ENCODE measurements around the gene KCNJ13. TPM values are rescaled to one million over a fixed set of nuclear protein-coding genes. Genes with fewer than 3 reads are reported as not detected.
"Not testable (repeated sequence)": the region's sequence is repeated elsewhere in the genome, so short reads cannot be mapped to it uniquely, and the experiment has no call there.

KCNJ13 gene
- total and polyA plus RNA-seq, 5 experiments from 2014 or later = 0.08 to 0.33 TPM; not detected in 3

DNA sequence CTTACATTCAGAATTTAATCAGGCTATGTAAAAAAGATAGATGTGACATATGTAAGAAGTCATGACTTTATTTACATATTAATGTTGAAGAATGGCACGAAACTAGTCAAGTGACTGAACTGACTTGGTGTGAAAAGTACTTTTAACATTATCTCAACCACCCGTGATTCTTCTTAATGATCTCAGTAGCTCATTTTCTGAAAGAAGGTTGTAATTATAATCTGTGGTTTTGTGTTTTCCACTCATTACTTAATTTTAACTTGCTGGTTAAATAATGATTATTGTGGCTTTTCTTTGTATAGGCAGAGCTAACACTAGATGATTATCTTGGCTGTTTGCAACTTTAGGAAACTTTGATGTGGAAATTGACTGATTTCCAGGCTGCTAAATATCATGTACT lies 18.5 kb downstream of the KCNJ13 start:
- Mint-ChIP-seq H3K27me3 (no peaks in the 10 kb centered on the region), H3K36me3 (peaks cover 4 to 69% (median 6%) of the 10 kb centered on the region in 3 donors), H3K9me3 (no peaks in the 10 kb centered on the region), H3K27ac (peak overlapping the region in 4 of 10 donors; percentile 4 to 37 (median 18)), H3K4me3 (no peak overlapping the region), H3K4me1 (peaks cover 0 to 15% (median 13%) of the 10 kb centered on the region in 4 donors)
- no peak for DNase-seq
- POLR2A ChIA-PET = interaction anchor here (0.6 kb wide), 1 partner anchor 31 kb away, joined by 4 read pairs; no protein-coding TSS in a partner anchor
- no peak for ATAC-seq

DNA sequence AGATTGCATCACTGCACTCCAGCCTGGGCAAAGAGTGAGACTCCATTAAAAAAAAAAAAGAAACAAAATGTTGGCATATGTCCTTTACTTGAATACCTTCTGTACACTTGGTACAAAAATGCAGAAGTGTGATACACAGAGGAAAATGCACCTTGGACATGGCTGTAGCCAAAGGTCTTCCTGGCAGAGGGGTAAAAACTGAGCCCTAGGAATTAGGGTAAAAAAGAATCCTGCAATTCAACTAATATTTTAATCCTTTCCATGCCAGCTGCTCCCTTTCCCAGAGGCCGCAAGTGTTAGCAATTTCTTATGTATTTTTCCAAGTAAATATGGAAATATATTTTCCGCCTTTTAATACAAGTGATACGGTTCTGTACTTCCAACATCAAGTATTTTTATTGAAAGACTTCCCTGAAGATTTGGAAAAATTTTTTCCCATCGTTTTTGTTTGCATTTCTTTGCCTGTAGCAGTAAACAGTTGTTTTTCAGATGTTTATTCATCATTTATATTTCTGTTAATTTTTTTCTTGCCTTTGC lies 26.2 kb downstream of the KCNJ13 start:
- ATAC-seq (no peak), DNase-seq (no peak)
- POLR2A ChIA-PET = no interaction called here
- peak overlapping the region in 1 of 10 donors; percentile 57 for H3K27ac Mint-ChIP-seq
- peaks cover 0 to 2% (median 0%) of the 10 kb centered on the region in 4 donors for H3K4me1 Mint-ChIP-seq
- H3K4me3 Mint-ChIP-seq = no peak overlapping the region
- H3K36me3 Mint-ChIP-seq = peaks cover 7 to 71% (median 25%) of the 10 kb centered on the region in 3 donors
- no peaks in the 10 kb centered on the region for H3K27me3 Mint-ChIP-seq
- no peaks in the 10 kb centered on the region for H3K9me3 Mint-ChIP-seq

DNA sequence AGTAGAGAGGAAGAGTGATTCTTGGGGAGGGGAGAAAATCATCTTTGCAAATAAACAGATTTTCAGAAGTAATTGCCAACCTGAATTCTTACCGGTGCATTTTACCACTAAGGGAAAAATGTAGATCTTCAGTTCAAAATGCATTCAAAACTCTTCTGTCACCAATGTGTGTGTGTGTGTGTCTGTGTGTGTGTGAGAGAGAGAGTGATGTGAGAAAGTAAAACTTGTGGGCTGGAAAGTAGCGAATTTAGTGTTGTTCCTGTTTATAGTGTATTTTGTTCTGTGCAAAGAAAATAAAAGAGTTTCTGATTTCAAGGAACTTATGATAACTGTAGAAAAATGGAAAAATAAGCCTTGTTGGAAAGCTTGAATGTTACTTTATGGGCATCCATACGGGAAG lies 27.0 kb downstream of the KCNJ13 start:
- H3K27ac Mint-ChIP-seq = peak overlapping the region in 2 of 10 donors; percentile 26 to 48
- H3K4me1 Mint-ChIP-seq = peaks cover 0 to 2% (median 0%) of the 10 kb centered on the region in 4 donors
- no peaks in the 10 kb centered on the region for H3K27me3 Mint-ChIP-seq
- no peak for DNase-seq
- no peaks in the 10 kb centered on the region for H3K9me3 Mint-ChIP-seq
- POLR2A ChIA-PET = no interaction called here
- ATAC-seq = no peak
- H3K36me3 Mint-ChIP-seq = peaks cover 7 to 75% (median 25%) of the 10 kb centered on the region in 3 donors
- no peak overlapping the region for H3K4me3 Mint-ChIP-seq

DNA sequence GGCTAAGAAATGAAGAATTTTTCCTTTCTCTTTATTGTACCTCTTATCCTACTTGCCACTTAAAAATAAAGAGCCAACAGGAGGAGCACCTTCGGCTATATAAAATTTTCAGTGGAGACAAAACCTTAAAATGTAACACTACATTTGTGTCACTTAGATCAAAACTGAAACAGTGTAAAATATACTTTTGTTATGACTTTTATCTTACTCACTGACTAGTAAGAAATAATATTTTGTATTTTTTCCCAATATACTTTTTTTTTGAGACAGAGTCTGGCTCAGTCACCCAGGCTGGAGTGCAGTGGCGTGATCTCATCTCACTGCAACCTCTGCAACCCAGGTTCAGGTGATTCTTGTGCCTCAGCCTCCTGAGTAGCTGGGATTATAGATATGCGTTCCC lies 28.3 kb downstream of the KCNJ13 start:
- H3K36me3 Mint-ChIP-seq = peaks cover 7 to 64% (median 25%) of the 10 kb centered on the region in 3 donors
- ATAC-seq = no peak

DNA sequence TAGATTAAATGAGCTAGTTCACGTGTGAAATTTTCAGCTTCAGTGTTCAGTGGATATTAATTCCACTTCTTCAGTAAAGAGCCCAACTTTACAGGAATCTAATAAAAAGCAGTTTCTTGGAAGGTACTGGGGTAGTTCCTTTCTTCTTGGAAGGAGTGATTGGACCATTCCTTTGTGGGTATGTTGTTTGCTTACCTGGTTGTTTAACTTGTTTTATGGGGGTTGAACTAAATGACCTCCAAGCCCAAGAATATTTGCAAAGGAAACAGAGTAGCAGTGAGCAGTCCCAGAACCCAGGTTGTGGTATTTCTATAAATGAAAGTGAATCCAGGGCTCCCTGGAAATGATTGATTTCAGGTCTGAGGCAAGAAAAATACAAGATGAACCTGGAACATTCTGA lies 31.4 kb downstream of the KCNJ13 start:
- Mint-ChIP-seq H3K4me3 (peak overlapping the region in 1 of 10 donors; percentile 12), H3K36me3 (peaks cover 7 to 49% (median 20%) of the 10 kb centered on the region in 3 donors), H3K4me1 (peaks cover 6 to 11% (median 7%) of the 10 kb centered on the region in 4 donors), H3K27ac (no peak overlapping the region), H3K9me3 (no peaks in the 10 kb centered on the region), H3K27me3 (no peaks in the 10 kb centered on the region)
- no peak for DNase-seq
- no peak for ATAC-seq
- POLR2A ChIA-PET = no interaction called here

More for the DNA sequence above, 28.3 kb downstream of the KCNJ13 start:
- no peak overlapping the region for H3K4me3 Mint-ChIP-seq
- peak overlapping the region in 1 of 10 donors; percentile 48 for H3K27ac Mint-ChIP-seq
- POLR2A ChIA-PET = no interaction called here
- H3K4me1 Mint-ChIP-seq = peaks cover 0 to 5% (median 3%) of the 10 kb centered on the region in 4 donors
- no peaks in the 10 kb centered on the region for H3K27me3 Mint-ChIP-seq
- DNase-seq = no peak
- H3K9me3 Mint-ChIP-seq = no peaks in the 10 kb centered on the region

DNA sequence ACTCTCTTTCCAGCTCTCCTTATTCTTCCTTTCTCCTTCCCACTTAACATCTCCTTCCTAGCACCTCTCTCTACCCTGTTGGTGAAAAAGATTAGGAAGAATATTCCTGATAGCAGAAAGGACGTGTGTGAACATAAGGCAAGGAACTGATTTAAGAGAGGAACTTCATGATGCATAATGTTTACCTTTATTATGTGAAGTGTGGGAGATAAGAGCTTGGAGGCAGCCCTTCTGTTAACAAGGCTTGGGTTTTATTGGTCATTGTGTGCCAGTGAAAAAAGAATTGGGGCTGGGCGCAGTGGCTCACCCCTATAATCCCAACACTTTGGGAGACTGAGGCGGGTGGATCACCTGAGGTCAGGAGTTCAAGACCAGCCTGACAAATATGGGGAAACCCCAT lies 34.4 kb downstream of the KCNJ13 start:
- POLR2A ChIA-PET = no interaction called here
- peaks cover 7 to 12% (median 8%) of the 10 kb centered on the region in 4 donors for H3K4me1 Mint-ChIP-seq
- H3K27me3 Mint-ChIP-seq = no peaks in the 10 kb centered on the region
- no peaks in the 10 kb centered on the region for H3K9me3 Mint-ChIP-seq
- ATAC-seq (no peak), DNase-seq (no peak)
- peak overlapping the region in 3 of 10 donors; percentile 24 to 87 (median 28) for H3K27ac Mint-ChIP-seq
- no peak overlapping the region for H3K4me3 Mint-ChIP-seq
- H3K36me3 Mint-ChIP-seq = peaks cover 5 to 44% (median 7%) of the 10 kb centered on the region in 3 donors

DNA sequence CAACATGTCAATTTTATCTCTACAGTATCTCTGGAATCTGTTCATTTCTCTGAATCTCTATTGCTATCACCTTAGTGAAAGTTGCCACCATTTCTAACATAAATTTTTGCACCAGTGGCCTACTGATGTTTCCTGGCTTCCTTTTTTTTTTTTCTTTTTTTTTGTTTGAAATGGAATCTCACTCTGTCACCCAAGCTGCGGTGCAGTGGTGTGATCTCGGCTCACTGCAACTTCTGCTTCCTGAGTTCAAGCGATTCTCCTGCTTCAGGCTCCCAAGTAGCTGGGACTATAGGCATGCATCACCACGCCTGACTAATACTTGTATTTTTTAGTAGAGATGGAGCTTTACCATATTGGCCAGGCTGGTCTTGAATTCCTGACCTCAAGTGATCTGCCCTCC lies 35.1 kb downstream of the KCNJ13 start:
- ATAC-seq (no peak), DNase-seq (no peak)
- Mint-ChIP-seq H3K27me3 (no peaks in the 10 kb centered on the region), H3K36me3 (peaks cover 5 to 49% (median 8%) of the 10 kb centered on the region in 3 donors), H3K9me3 (no peaks in the 10 kb centered on the region), H3K27ac (peak overlapping the region in 3 of 10 donors; percentile 9 to 27 (median 24)), H3K4me1 (peaks cover 7 to 12% (median 8%) of the 10 kb centered on the region in 4 donors), H3K4me3 (no peak overlapping the region)
- POLR2A ChIA-PET = no interaction called here

DNA sequence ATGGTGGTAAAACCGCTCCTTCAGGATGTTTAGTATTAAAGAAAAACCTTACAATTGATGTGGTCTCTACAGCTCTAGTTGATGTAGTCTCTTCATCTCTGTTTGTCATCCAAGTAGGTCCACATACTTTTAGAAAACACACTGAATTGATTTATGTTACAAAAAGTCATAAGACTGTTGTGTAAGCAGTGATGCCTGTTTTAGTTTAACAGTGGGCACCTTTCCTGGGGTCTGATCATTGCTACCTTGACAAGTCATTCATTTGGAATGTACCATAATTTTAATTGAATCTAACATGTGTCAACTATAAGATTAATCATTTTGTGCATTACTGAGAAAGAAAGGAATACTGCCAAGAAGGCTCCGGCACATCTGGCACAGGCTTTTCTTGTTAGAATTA lies 44.9 kb downstream of the KCNJ13 start:
- ATAC-seq (no peak), DNase-seq (no peak)
- peaks cover 8 to 79% (median 30%) of the 10 kb centered on the region in 3 donors for H3K36me3 Mint-ChIP-seq
- H3K27ac Mint-ChIP-seq = peak overlapping the region in 3 of 10 donors; percentile 15 to 49 (median 37)
- no peaks in the 10 kb centered on the region for H3K27me3 Mint-ChIP-seq
- no peaks in the 10 kb centered on the region for H3K9me3 Mint-ChIP-seq
- peaks cover 16 to 31% (median 25%) of the 10 kb centered on the region in 4 donors for H3K4me1 Mint-ChIP-seq
- POLR2A ChIA-PET = no interaction called here
- no peak overlapping the region for H3K4me3 Mint-ChIP-seq

DNA sequence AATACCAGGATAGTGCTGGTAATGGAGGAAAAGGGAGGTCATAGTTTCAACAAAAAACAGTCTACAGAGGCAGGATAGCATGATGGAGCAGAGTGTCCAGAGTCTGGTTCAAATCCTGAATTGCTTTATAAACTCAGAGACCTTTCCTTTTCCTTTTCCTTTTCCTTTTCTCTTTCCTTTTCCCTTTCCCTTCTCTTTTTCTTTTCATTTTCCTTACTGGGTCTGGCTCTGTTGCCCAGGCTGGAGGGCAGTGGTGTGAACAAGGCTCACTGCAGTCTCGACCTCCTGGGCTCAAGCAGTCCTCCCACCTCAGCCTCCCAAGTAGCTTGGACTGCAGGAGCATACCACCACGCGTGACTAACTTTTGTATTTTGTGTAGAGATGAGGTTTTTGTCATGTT lies 47.6 kb downstream of the KCNJ13 start:
- no peaks in the 10 kb centered on the region for H3K27me3 Mint-ChIP-seq

DNA sequence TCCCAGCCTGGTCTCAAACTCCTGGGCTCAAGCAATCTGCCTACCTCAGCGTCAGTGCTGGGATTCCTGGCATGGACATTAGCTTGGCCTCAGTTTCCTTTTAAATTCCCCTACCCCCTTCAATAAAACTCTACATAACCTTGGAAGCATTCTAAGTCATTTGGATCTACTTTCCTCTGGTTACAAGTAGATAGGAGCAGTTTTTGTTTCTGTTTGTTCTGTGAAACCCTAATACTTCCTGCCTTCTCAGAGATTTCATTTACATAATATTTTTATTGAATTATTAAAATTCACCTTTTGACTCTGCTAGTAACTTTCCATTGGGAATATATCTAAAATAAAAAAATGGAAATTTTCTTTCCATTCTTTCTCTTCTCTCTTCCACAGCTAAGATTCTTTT lies 53.3 kb downstream of the KCNJ13 start:
- DNase-seq (no peak), ATAC-seq (no peak)
- Mint-ChIP-seq H3K36me3 (peaks cover 21 to 81% (median 42%) of the 10 kb centered on the region in 3 donors), H3K4me1 (peaks cover 30 to 46% (median 42%) of the 10 kb centered on the region in 4 donors), H3K27ac (peak overlapping the region in 3 of 10 donors; percentile 9 to 74 (median 43)), H3K27me3 (no peaks in the 10 kb centered on the region), H3K9me3 (peaks cover 0 to 4% (median 0%) of the 10 kb centered on the region in 9 donors), H3K4me3 (peak overlapping the region in 1 of 10 donors; percentile 44)
- POLR2A ChIA-PET = no interaction called here

More for the DNA sequence above, 47.6 kb downstream of the KCNJ13 start:
- DNase-seq (no peak), ATAC-seq (no peak)
- peak overlapping the region in 2 of 10 donors; percentile 44 to 80 for H3K27ac Mint-ChIP-seq
- H3K4me3 Mint-ChIP-seq = no peak overlapping the region
- no peaks in the 10 kb centered on the region for H3K9me3 Mint-ChIP-seq
- H3K36me3 Mint-ChIP-seq = peaks cover 8 to 85% (median 34%) of the 10 kb centered on the region in 3 donors
- H3K4me1 Mint-ChIP-seq = peaks cover 16 to 35% (median 26%) of the 10 kb centered on the region in 4 donors
- POLR2A ChIA-PET = no interaction called here

DNA sequence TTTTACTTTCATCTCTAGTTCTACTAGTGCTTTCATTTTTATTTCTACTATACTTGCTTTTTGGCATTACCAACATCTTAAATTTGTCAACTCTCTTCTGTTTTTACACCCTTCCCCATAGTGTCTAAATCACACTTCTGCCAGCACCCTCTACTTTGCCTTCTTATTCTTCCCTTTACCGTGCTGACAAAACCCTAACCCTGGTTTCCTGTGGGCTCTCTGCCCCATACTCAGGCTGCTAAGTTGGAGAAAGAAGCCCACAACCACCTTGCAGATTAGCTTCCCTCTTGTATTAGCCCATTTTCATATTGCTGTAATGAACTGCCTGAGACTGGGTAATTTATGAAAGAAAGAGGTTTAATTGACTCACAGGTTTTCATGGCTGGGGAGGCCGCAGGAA lies 54.5 kb downstream of the KCNJ13 start:
- peaks cover 14 to 78% (median 38%) of the 10 kb centered on the region in 3 donors for H3K36me3 Mint-ChIP-seq
- POLR2A ChIA-PET = no interaction called here
- DNase-seq (no peak), ATAC-seq (no peak)
- peaks cover 0 to 4% (median 0%) of the 10 kb centered on the region in 9 donors for H3K9me3 Mint-ChIP-seq
- H3K27me3 Mint-ChIP-seq = no peaks in the 10 kb centered on the region
- peak overlapping the region in 9 of 10 donors; percentile 20 to 78 (median 60) for H3K27ac Mint-ChIP-seq
- peak overlapping the region in 6 of 10 donors; percentile 5 to 41 (median 28) for H3K4me3 Mint-ChIP-seq
- H3K4me1 Mint-ChIP-seq = peaks cover 28 to 44% (median 40%) of the 10 kb centered on the region in 4 donors

DNA sequence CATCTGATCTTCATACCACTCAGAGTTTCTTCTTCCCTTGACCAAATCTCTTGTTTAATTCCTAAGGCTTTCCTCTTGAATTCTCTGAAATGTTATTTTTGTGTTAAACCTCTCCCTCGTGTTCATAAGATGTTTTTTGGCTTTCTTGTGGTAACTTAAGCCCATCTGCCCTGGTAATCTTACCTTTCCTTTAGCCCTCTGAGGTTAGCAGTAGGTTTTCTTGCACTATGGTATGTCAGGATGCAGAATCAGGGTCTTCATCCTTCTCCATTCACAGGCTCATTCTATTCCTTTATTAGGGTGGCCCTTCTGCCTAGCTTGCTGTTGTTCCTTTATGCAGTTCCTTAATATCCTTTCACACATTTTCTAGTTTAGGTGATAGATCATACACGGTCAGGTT lies 55.1 kb downstream of the KCNJ13 start:
- no peaks in the 10 kb centered on the region for H3K27me3 Mint-ChIP-seq
- peaks cover 0 to 4% (median 0%) of the 10 kb centered on the region in 9 donors for H3K9me3 Mint-ChIP-seq
- peaks cover 29 to 48% (median 43%) of the 10 kb centered on the region in 4 donors for H3K4me1 Mint-ChIP-seq
- ATAC-seq (no peak), DNase-seq (no peak)
- POLR2A ChIA-PET = no interaction called here
- H3K27ac Mint-ChIP-seq = peak overlapping the region in 9 of 10 donors; percentile 20 to 78 (median 51)
- H3K36me3 Mint-ChIP-seq = peaks cover 14 to 80% (median 38%) of the 10 kb centered on the region in 3 donors
- peak overlapping the region in 7 of 10 donors; percentile 5 to 41 (median 25) for H3K4me3 Mint-ChIP-seq

DNA sequence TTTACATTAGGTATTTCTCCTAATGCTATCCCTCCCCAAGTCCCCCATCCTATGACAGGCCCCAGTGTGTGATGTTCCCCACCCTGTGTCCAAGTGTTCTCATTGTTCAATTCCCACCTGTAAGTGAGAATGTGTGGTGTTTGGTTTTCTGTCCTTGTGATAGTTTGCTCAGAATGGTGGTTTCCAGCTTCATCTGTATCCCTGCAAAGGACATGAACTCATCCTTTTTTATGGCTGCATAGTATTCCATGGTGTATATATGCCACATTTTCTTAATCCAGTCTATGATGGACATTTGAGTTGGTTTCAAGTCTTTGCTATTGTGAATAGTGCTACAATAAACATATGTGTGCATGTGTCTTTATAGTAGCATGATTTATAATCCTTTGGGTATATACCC lies 56.3 kb downstream of the KCNJ13 start:
- Mint-ChIP-seq H3K4me1 (peaks cover 28 to 57% (median 50%) of the 10 kb centered on the region in 4 donors), H3K36me3 (peaks cover 14 to 78% (median 33%) of the 10 kb centered on the region in 3 donors), H3K27ac (peak overlapping the region in 1 of 10 donors; percentile 38)
- H3K27me3 Mint-ChIP-seq, H3K9me3 Mint-ChIP-seq, H3K4me3 Mint-ChIP-seq, DNase-seq, POLR2A ChIA-PET, ATAC-seq: not testable (repeated sequence)
